HepG2 (cell line): Measurements from ENCODE around the gene RAI14. TPM values are rescaled to one million over a fixed set of nuclear protein-coding genes. Genes with fewer than 3 reads are reported as not detected.

Source experiments
- ARID4A ChIP-seq: sonication (generic); formaldehyde crosslinking; IDR thresholded peaks from 2 replicates; pipeline ENCODE4 v1.5.0; 2020; ENCODE audit warnings: mild to moderate bottlenecking, missing genetic modification reagents, borderline replicate concordance
- ASH2L ChIP-seq: fragments of 300-600, 200-600 bp; sonication (generic); IDR thresholded peaks from 2 replicates; pipeline ENCODE4 v1.7.0; 2017; ENCODE audit warnings: low read depth, mild to moderate bottlenecking, moderate library complexity, mixed read lengths, low read length; ENCODE audit not compliant: insufficient read length
- ATF1 ChIP-seq: IDR thresholded peaks from 2 replicates; pipeline ENCODE4 v1.6.1; 2016; ENCODE audit warnings: mild to moderate bottlenecking, control low read depth
- HOXA5 ChIP-seq: sonication (generic); formaldehyde crosslinking; IDR thresholded peaks from 2 replicates; pipeline ENCODE4 v1.4.0; 2020; ENCODE audit warnings: missing genetic modification reagents
- KIAA2018 ChIP-seq: sonication (generic); formaldehyde crosslinking; IDR thresholded peaks from 2 replicates; pipeline ENCODE4 v1.5.0; 2020; ENCODE audit warnings: mild to moderate bottlenecking, missing genetic modification reagents, borderline replicate concordance
- MIXL1 ChIP-seq: IDR thresholded peaks from 2 replicates; pipeline ENCODE4 v1.6.1; 2016
- PBX2 ChIP-seq: IDR thresholded peaks from 2 replicates; pipeline ENCODE4 v1.6.1; 2016; ENCODE audit warnings: control low read depth
- TBX3 ChIP-seq: fragments of 450-650 bp; IDR thresholded peaks from 2 replicates; pipeline ENCODE4 v1.6.1; 2017; ENCODE audit warnings: antibody characterized with exemption, mild to moderate bottlenecking, inconsistent platforms, borderline replicate concordance
- ZBTB21 ChIP-seq: sonication (generic); formaldehyde crosslinking; IDR thresholded peaks from 2 replicates; pipeline ENCODE4 v1.4.0; 2020; ENCODE audit warnings: missing genetic modification reagents
- ZBTB42 ChIP-seq: sonication (generic); formaldehyde crosslinking; IDR thresholded peaks from 2 replicates; pipeline ENCODE4 v1.5.0; 2020; ENCODE audit warnings: mild to moderate bottlenecking, missing genetic modification reagents
- ZBTB43 ChIP-seq: sonication (generic); formaldehyde crosslinking; conservative IDR thresholded peaks from 2 replicates; pipeline ENCODE4 v1.4.0; 2020; ENCODE audit warnings: missing genetic modification reagents
- ZNF292 ChIP-seq: sonication (generic); formaldehyde crosslinking; IDR thresholded peaks from 2 replicates; pipeline ENCODE4 v1.8.1; 2022; ENCODE audit warnings: mild to moderate bottlenecking, low read depth, missing genetic modification reagents, borderline replicate concordance
- ZNF644 ChIP-seq: IDR thresholded peaks from 2 replicates; pipeline ENCODE4 v1.6.1; 2016; ENCODE audit warnings: low read depth
- polyA plus RNA-seq, 8 experiments: library from polyadenylated mRNA; depleted of rRNA in 3 of 8; stranded (reverse) in 7 of 8; unstranded in 1 of 8; fragments of >200 nt; fragmentation: Illumina TruSeq in 4 of 8; extraction: Trizol in 4 of 8; gene quantifications; 2 replicates each; pipeline versions ENCODE4 v1.2.1 to v1.2.3, GENCODE V29; 2011 to 2016; ENCODE audit warnings: low read depth in 4 of 8, missing spikeins in 1 of 8, mixed read lengths in 1 of 8; ENCODE audit not compliant: insufficient read depth in 1 of 8
- total RNA-seq, 5 experiments: library from RNA; depleted of rRNA; stranded (reverse); fragments of >200 nt; fragmentation: Illumina TruSeq; extraction: Trizol; gene quantifications; 2 replicates each; pipeline ENCODE4 v1.2.3, GENCODE V29; 2016; ENCODE audit warnings: low read depth in 1 of 5

RAI14 gene
- total and polyA plus RNA-seq, 2 of the 13 experiments (the other 11 are each of a cell fraction or from before 2014, with no cell fraction given) = 12.6 to 18.2 TPM

- TF ChIP-seq KIAA2018 (CRISPR knock-in tag) = no peak
- TF ChIP-seq ARID4A (CRISPR knock-in tag) = peak; percentile 44; the same call in 1 of the 2 replicates
- peak; percentile 16; the same call in 1 of the 2 replicates for TF ChIP-seq HOXA5 (CRISPR knock-in tag)
- TF ChIP-seq ZBTB21 (CRISPR knock-in tag) = 0 out of 2 replicates have a peak, but pooled peaks have one; percentile 14
- TF ChIP-seq ZBTB42 (CRISPR knock-in tag) = no peak
- TF ChIP-seq ZNF292 (CRISPR knock-in tag) = peak; percentile 89; the same call in 1 of the 2 replicates
- peak; percentile 62; the same call in 1 of the 2 replicates for TF ChIP-seq MIXL1 (CRISPR knock-in tag)
- peak; percentile 65; the same call in 1 of the 2 replicates for TF ChIP-seq ZNF644
- peak; percentile 83 for TF ChIP-seq PBX2 (CRISPR knock-in tag)
- TF ChIP-seq ASH2L = peak; percentile 78
- peak; percentile 71 for TF ChIP-seq ZBTB43 (CRISPR knock-in tag)
- peak; percentile 78; the same call in 1 of the 2 replicates for TF ChIP-seq TBX3
- 0 out of 2 replicates have a peak, but pooled peaks have one; percentile 47 for TF ChIP-seq ATF1 (CRISPR knock-in tag)
Observed at GRCh38 chr5:34756781-34757624, 100.9 kb downstream of the RAI14 start (continued).
